ENCODE results near the gene USP17L26.
"Not testable (repeated sequence)": the region's sequence is repeated elsewhere in the genome, so short reads cannot be mapped to it uniquely, and the experiment has no call there.

The USP17L26 gene

DNA sequence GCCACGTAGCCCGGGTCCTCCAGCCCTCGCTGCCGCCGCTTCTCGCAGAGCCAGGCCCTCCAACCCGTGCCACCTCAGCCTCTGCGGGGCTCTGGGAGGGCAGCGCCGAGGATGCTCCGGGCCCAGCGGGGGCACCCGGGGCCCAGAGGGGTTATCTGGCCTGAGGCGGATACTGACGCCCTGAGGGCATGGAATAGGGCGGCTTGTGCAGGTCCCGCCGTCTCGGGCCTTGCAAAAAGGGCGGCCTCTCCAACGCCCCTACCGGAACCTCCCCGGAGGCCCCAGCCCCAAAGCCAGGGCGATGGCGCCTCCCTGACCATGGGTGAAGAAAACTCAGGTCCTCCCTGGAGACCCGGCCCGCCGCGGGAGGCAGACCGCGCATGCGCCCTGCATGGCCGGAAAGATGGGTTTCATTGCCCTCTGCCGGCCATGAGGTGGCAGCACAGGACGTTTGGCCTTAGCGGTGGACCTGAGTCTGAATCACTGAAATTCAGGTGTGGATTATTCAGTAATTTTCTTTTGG lies 46.6 kb downstream of the USP17L26 start:
- not testable (repeated sequence) for H3K27me3 ChIP-seq; H3K9me3 ChIP-seq; H3K36me3 ChIP-seq; H3K27ac ChIP-seq; H3K4me1 ChIP-seq (ENCODE audit: control insufficient read depth in 1 of 2, insufficient read depth in 1 of 2, low read depth in 1 of 2, low read length in 1 of 2)
- TF ChIP-seq, protein P1, sequence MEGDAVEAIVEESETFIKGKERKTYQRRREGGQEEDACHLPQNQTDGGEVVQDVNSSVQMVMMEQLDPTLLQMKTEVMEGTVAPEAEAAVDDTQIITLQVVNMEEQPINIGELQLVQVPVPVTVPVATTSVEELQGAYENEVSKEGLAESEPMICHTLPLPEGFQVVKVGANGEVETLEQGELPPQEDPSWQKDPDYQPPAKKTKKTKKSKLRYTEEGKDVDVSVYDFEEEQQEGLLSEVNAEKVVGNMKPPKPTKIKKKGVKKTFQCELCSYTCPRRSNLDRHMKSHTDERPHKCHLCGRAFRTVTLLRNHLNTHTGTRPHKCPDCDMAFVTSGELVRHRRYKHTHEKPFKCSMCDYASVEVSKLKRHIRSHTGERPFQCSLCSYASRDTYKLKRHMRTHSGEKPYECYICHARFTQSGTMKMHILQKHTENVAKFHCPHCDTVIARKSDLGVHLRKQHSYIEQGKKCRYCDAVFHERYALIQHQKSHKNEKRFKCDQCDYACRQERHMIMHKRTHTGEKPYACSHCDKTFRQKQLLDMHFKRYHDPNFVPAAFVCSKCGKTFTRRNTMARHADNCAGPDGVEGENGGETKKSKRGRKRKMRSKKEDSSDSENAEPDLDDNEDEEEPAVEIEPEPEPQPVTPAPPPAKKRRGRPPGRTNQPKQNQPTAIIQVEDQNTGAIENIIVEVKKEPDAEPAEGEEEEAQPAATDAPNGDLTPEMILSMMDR (IDR thresholded peaks at IDR 0.05): peak; percentile 55
- peak overlapping the region in 1 of 2 experiments; percentile 41 for H3K4me3 ChIP-seq (ENCODE audit: low read depth in 1 of 2, low read length in 1 of 2)

DNA sequence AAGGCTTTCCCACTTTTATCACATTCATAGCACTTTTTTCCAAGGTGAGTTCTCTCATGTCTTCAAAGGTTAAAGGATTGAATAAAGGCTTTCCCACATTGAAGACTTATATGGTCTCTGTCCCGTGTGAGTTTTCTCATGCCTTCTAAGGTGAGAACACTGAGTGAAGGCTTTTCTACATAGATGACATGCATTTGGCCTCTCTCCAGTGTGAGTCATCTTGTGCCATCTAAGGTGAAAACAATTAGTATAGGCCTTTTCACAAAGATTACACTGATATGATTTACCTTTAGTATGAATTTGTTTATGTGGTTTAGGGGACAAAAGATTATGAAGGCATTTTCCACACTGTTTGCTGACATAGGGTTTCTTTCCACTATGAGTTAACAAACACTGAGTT lies 49.7 kb downstream of the USP17L26 start:
- TF ChIP-seq, protein P1 (IDR thresholded peaks at IDR 0.05): no peak
- Histone ChIP-seq H3K27ac (no peak overlapping the region), H3K4me3 (ENCODE audit: low read depth in 1 of 2, low read length in 1 of 2) (no peak overlapping the region), H3K4me1 (ENCODE audit: control insufficient read depth in 1 of 2, insufficient read depth in 1 of 2, low read depth in 1 of 2, low read length in 1 of 2) (peaks cover 0 to 4% of the 10 kb centered on the region in 2 experiments), H3K9me3 (no peaks in the 10 kb centered on the region), H3K36me3 (no peaks in the 10 kb centered on the region), H3K27me3 (no peaks in the 10 kb centered on the region)
